ENCODE results near the gene SMARCA4. TPM values are rescaled to one million over a fixed set of nuclear protein-coding genes. Genes with fewer than 3 reads are reported as not detected.

SMARCA4 gene
- total RNA-seq, 1 experiment from 2014 or later: 261 TPM

DNA sequence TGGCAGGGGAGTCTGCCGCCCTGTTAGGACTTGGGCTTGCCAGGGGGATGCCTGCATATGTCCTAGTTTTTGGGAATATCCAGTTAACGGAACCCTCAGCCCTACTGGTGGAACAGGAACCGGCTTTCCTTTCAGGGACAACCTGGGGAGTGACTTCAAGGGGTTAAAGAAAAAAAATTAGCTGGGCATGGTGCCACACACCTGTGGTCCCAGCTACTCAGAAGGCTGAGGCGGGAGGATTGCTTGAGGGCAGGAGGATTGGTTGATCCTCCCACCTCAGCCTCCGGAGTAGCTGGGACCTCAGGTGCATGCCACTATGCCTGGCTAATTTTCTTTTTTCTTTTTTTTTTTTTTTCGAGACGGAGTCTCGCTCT is 150.9 kb downstream of the SMARCA4 start:
- Histone ChIP-seq H3K79me1 (ENCODE audit: insufficient read depth, low read depth, low read length, poor library complexity, severe bottlenecking) (no peaks in the 10 kb centered on the region), H4K8ac (replicated peaks; ENCODE audit: insufficient read length, low read depth, low read length) (no peak overlapping the region), H3K27ac (ENCODE audit: insufficient read length, low read depth, low read length) (no peak overlapping the region), H3K4me2 (ENCODE audit: insufficient read depth, insufficient read length, low read length) (no peak overlapping the region), H3K4me1 (ENCODE audit: insufficient read depth, low read length) (no peaks in the 10 kb centered on the region), H3K9ac (ENCODE audit: extremely low read depth, insufficient read length, low read length) (no peak overlapping the region), H2BK5ac (ENCODE audit: insufficient read length, low read length) (no peak overlapping the region), H4K5ac (ENCODE audit: insufficient read length, low read depth, low read length) (no peak overlapping the region), H2BK12ac (ENCODE audit: insufficient read length, low read depth, low read length) (no peak overlapping the region), H3K27me3 (ENCODE audit: insufficient read depth, low read length) (no peaks in the 10 kb centered on the region), H3K14ac (ENCODE audit: insufficient read depth, low read length) (no peak overlapping the region), H3K79me2 (ENCODE audit: insufficient read depth, low read length) (0 out of 2 replicates have a peak, but pooled peaks cover 2% of the 10 kb centered on the region), H2BK120ac (ENCODE audit: low read depth, low read length, poor library complexity, severe bottlenecking) (no peak overlapping the region), H3T11ph (ENCODE audit: low read length) (no peak overlapping the region), H4K91ac (ENCODE audit: insufficient read length, low read depth, low read length) (no peak overlapping the region), H3K18ac (ENCODE audit: insufficient read length, low read depth, low read length) (no peak overlapping the region), H2BK20ac (ENCODE audit: low read depth, low read length, poor library complexity, severe bottlenecking) (no peak overlapping the region), H2BK15ac (ENCODE audit: low read depth, low read length) (no peak overlapping the region), H3K23ac (ENCODE audit: insufficient read length, low read depth, low read length) (no peak overlapping the region), H3K56ac (ENCODE audit: insufficient read length, low read depth, low read length) (no peak overlapping the region), H3K23me2 (ENCODE audit: insufficient read length, low read depth, low read length, poor library complexity, severe bottlenecking) (no peaks in the 10 kb centered on the region), H4K20me1 (ENCODE audit: control insufficient read depth, insufficient read depth, insufficient read length) (peaks cover 5% of the 10 kb centered on the region), H3K4ac (ENCODE audit: low read depth, low read length) (no peak overlapping the region), H2AK5ac (ENCODE audit: insufficient read length, low read length) (no peak overlapping the region), H3K9me3 (ENCODE audit: control insufficient read depth, low read depth, low read length) (no peaks in the 10 kb centered on the region), H2AFZ (ENCODE audit: low read length) (no peak overlapping the region)
- Mint-ChIP-seq H3K4me3 (no peak overlapping the region), H3K4me1 (no peaks in the 10 kb centered on the region), H3K27me3 (ENCODE audit: low read depth) (no peaks in the 10 kb centered on the region), H3K27ac (peak overlapping the region in 1 of 3 experiments; percentile 82; a peak in 1 of 7 replicates), H3K36me3 (ENCODE audit: insufficient read depth in 1 of 3, low read depth in 3 of 3) (peaks cover 68 to 97% (median 93%) of the 10 kb centered on the region in 3 experiments), H3K9me3 (no peaks in the 10 kb centered on the region)
- no peak for DNase-seq
- no CpG with 5 or more reads among the region's 8 CpGs for WGBS (ENCODE audit: extremely low coverage, insufficient read length, low lambda C conversion rate)
- TF ChIP-seq, protein P1, sequence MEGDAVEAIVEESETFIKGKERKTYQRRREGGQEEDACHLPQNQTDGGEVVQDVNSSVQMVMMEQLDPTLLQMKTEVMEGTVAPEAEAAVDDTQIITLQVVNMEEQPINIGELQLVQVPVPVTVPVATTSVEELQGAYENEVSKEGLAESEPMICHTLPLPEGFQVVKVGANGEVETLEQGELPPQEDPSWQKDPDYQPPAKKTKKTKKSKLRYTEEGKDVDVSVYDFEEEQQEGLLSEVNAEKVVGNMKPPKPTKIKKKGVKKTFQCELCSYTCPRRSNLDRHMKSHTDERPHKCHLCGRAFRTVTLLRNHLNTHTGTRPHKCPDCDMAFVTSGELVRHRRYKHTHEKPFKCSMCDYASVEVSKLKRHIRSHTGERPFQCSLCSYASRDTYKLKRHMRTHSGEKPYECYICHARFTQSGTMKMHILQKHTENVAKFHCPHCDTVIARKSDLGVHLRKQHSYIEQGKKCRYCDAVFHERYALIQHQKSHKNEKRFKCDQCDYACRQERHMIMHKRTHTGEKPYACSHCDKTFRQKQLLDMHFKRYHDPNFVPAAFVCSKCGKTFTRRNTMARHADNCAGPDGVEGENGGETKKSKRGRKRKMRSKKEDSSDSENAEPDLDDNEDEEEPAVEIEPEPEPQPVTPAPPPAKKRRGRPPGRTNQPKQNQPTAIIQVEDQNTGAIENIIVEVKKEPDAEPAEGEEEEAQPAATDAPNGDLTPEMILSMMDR (conservative IDR thresholded peaks at IDR 0.05): no peak

Other genes starting within 250 kb of the SMARCA4 start
- gene DNM2, start 243.0 kb upstream of the SMARCA4 start, total RNA-seq (2021): 136 and 152 TPM in 2 replicates
- gene TMED1, start 124.8 kb upstream of the SMARCA4 start, total RNA-seq (2021): 32.1 and 32.3 TPM in 2 replicates
- 0.20 TPM in 1 of 2 replicates, not detected in the other for gene C19orf38, start 112.6 kb upstream of the SMARCA4 start, total RNA-seq (2021)
- gene CARM1, start 89.5 kb upstream of the SMARCA4 start, total RNA-seq (2021): 111 and 113 TPM in 2 replicates
- gene YIPF2, start 32.4 kb upstream of the SMARCA4 start, total RNA-seq (2021): 58.2 and 60.2 TPM in 2 replicates
- 23.4 and 26.8 TPM in 2 replicates for gene TIMM29, start 32.2 kb upstream of the SMARCA4 start, total RNA-seq (2021)
- 81.3 and 92.7 TPM in 2 replicates for gene LDLR, start 128.4 kb downstream of the SMARCA4 start, total RNA-seq (2021)
- gene SPC24, start 194.8 kb downstream of the SMARCA4 start, total RNA-seq (2021): 50.8 and 51.5 TPM in 2 replicates
- gene KANK2, start 236.5 kb downstream of the SMARCA4 start, total RNA-seq (2021): 42.0 and 44.0 TPM in 2 replicates